B cell (primary cell): Measurements from ENCODE around the gene NAPEPLD.

Source experiments
- EZH2 ChIP-seq: IDR thresholded peaks from 2 replicates; pipeline ENCODE4 v1.6.1; 2012; ENCODE audit warnings: borderline replicate concordance, low read depth, mild to moderate bottlenecking, moderate library complexity, low read length; ENCODE audit not compliant: insufficient read depth, poor library complexity, severe bottlenecking
- TF ChIP-seq, protein P1 (sequence below): fragments of 200-600 bp; IDR thresholded peaks from one replicate; pipeline ENCODE4 v1.8.0; 2022; ENCODE audit warnings: antibody characterized with exemption, mild to moderate bottlenecking

DNA sequence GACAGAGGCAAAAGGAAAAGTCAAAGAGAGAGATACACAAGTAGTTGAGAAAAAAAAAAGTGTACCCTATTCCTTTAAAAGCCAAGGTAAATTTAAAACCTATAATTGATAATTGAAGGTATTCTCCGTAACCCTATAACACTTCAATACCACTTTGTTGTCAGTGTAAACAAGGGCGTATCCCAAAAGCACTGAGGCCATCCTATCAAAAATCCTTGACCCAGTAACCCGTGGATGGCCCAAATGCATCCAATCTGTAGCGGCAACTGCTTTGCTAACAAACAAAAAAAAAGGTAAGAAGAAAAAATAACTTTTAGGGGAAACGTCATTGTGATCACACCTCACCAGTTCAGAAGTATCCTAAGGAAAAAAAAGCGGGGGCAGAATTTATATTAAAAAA lies 5.1 kb upstream of the NAPEPLD start:
- TF ChIP-seq, protein P1, sequence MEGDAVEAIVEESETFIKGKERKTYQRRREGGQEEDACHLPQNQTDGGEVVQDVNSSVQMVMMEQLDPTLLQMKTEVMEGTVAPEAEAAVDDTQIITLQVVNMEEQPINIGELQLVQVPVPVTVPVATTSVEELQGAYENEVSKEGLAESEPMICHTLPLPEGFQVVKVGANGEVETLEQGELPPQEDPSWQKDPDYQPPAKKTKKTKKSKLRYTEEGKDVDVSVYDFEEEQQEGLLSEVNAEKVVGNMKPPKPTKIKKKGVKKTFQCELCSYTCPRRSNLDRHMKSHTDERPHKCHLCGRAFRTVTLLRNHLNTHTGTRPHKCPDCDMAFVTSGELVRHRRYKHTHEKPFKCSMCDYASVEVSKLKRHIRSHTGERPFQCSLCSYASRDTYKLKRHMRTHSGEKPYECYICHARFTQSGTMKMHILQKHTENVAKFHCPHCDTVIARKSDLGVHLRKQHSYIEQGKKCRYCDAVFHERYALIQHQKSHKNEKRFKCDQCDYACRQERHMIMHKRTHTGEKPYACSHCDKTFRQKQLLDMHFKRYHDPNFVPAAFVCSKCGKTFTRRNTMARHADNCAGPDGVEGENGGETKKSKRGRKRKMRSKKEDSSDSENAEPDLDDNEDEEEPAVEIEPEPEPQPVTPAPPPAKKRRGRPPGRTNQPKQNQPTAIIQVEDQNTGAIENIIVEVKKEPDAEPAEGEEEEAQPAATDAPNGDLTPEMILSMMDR, result no peak
- no peak for TF ChIP-seq EZH2
